Lower leg skin (tissue), 3 donors: Measurements from ENCODE around the gene NR2F1-AS1.

Experiments used
- POLR2A ChIP-seq, 2 donors: fragments of 450-650 bp; IDR thresholded peaks; one replicate each; pipeline ENCODE4 v1.6.1; 2016 to 2017; ENCODE audit warnings: antibody characterized with exemption in 2 of 2, mild to moderate bottlenecking in 1 of 2, moderate library complexity in 1 of 2
- TF ChIP-seq, protein P1 (sequence below), 3 donors: fragments of 450-650 bp; IDR thresholded peaks; one replicate each; pipeline ENCODE4 v1.5.1; 2016; ENCODE audit warnings: antibody characterized with exemption in 3 of 3, mild to moderate bottlenecking in 3 of 3, moderate library complexity in 2 of 3

GRCh38 chr5:93622240-93622885 is 41.3 kb upstream of the NR2F1-AS1 start:
- TF ChIP-seq, protein P1, sequence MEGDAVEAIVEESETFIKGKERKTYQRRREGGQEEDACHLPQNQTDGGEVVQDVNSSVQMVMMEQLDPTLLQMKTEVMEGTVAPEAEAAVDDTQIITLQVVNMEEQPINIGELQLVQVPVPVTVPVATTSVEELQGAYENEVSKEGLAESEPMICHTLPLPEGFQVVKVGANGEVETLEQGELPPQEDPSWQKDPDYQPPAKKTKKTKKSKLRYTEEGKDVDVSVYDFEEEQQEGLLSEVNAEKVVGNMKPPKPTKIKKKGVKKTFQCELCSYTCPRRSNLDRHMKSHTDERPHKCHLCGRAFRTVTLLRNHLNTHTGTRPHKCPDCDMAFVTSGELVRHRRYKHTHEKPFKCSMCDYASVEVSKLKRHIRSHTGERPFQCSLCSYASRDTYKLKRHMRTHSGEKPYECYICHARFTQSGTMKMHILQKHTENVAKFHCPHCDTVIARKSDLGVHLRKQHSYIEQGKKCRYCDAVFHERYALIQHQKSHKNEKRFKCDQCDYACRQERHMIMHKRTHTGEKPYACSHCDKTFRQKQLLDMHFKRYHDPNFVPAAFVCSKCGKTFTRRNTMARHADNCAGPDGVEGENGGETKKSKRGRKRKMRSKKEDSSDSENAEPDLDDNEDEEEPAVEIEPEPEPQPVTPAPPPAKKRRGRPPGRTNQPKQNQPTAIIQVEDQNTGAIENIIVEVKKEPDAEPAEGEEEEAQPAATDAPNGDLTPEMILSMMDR (IDR thresholded peaks at IDR 0.05) = no peak
- no peak for TF ChIP-seq POLR2A (IDR thresholded peaks at IDR 0.05)
